HL-60 (cell line): ENCODE results near the gene ADAMTS2.

Experiments
- DNase-seq, 2 experiments: peaks; one replicate each; pipeline ENCODE4 v3.0.0-alpha.2; 2010 to 2020; ENCODE audit warnings: low read depth in 1 of 2, low spot score in 1 of 2
- H3K27ac ChIP-seq: fragments of 250-450 bp; sonication (Bioruptor Pico); replicated peaks from 2 replicates; pipeline ENCODE4 v1.5.1; 2020; ENCODE audit warnings: mild to moderate bottlenecking, moderate library complexity
- H3K27me3 ChIP-seq: fragments of 250-450 bp; sonication (Bioruptor Pico); 2 replicates; pipeline ENCODE4 v1.5.1; 2021; ENCODE audit warnings: mild to moderate bottlenecking, moderate library complexity; ENCODE audit not compliant: insufficient read depth, poor library complexity, severe bottlenecking
- H3K4me3 ChIP-seq: replicated peaks from 2 replicates; pipeline ENCODE4 v1.5.1; 2011; ENCODE audit warnings: mild to moderate bottlenecking, control low read depth, low read length; ENCODE audit not compliant: insufficient read depth
- CTCF ChIP-seq: IDR thresholded peaks from one replicate; pipeline ENCODE4 v1.5.1; 2011; ENCODE audit warnings: low read length, control low read depth, inconsistent platforms; ENCODE audit not compliant: insufficient read depth
- GABPA ChIP-seq: IDR thresholded peaks from 2 replicates; pipeline ENCODE4 v1.6.1; 2012; ENCODE audit warnings: low read depth
- POLR2AphosphoS5 ChIP-seq: IDR thresholded peaks from 2 replicates; pipeline ENCODE4 v1.6.1; 2012; ENCODE audit warnings: low read depth
- REST ChIP-seq: IDR thresholded peaks from 2 replicates; pipeline ENCODE4 v1.6.1; 2012; ENCODE audit warnings: low read depth; ENCODE audit not compliant: insufficient replicate concordance
- SPI1 ChIP-seq: IDR thresholded peaks from 2 replicates; pipeline ENCODE4 v1.6.1; 2012; ENCODE audit warnings: low read depth, mild to moderate bottlenecking, borderline replicate concordance

The ADAMTS2 gene

GRCh38 chr5:179142434-179143198 lies 202.6 kb downstream of the ADAMTS2 start:
- H3K27ac ChIP-seq, result no peak overlapping the region
- H3K4me3 ChIP-seq, result no peak overlapping the region
- no peak for TF ChIP-seq REST
- no peak for TF ChIP-seq SPI1
- TF ChIP-seq POLR2AphosphoS5, result no peak
- TF ChIP-seq CTCF, result no peak
- no peak for TF ChIP-seq GABPA
- no peak for DNase-seq
- H3K27me3 ChIP-seq, result no peaks in the 10 kb centered on the region

GRCh38 chr5:179141867-179142266 lies 203.4 kb downstream of the ADAMTS2 start:
- H3K27me3 ChIP-seq, result no peaks in the 10 kb centered on the region
- no peak overlapping the region for H3K4me3 ChIP-seq
- DNase-seq, result no peak
- no peak overlapping the region for H3K27ac ChIP-seq
- TF ChIP-seq GABPA, result no peak
- no peak for TF ChIP-seq POLR2AphosphoS5
- TF ChIP-seq REST, result no peak
- no peak for TF ChIP-seq SPI1
- TF ChIP-seq CTCF, result no peak

- no peak overlapping the region for H3K4me3 ChIP-seq
- no peaks in the 10 kb centered on the region for H3K27me3 ChIP-seq
- H3K27ac ChIP-seq, result no peak overlapping the region
- no peak for TF ChIP-seq SPI1
- no peak for TF ChIP-seq CTCF
- TF ChIP-seq REST, result no peak
- no peak for TF ChIP-seq POLR2AphosphoS5
- TF ChIP-seq GABPA, result no peak
- DNase-seq, result no peak
Observed at GRCh38 chr5:179140293-179140692, 205.0 kb downstream of the ADAMTS2 start.
